ENCODE data around the gene SLC20A1.
"Not testable (repeated sequence)": the region's sequence is repeated elsewhere in the genome, so short reads cannot be mapped to it uniquely, and the experiment has no call there.

The SLC20A1 gene

GRCh38 chr2:112646791-112647689 lies 1.3 kb downstream of the SLC20A1 start:
- no peak for DNase-seq

- no peak for DNase-seq
Measured at GRCh38 chr2:112648081-112648480, 2.3 kb downstream of the SLC20A1 start.

GRCh38 chr2:112656679-112657078 lies 10.9 kb downstream of the SLC20A1 start:
- DNase-seq = no peak

GRCh38 chr2:112658301-112658700 lies 12.6 kb downstream of the SLC20A1 start:
- no peak for DNase-seq

GRCh38 chr2:112658839-112659667 lies 13.3 kb downstream of the SLC20A1 start:
- no peak for DNase-seq

- DNase-seq = no peak
Measured at GRCh38 chr2:112660138-112660537, 14.4 kb downstream of the SLC20A1 start.

- DNase-seq = no peak
Measured at GRCh38 chr2:112661656-112662305, 16.0 kb downstream of the SLC20A1 start.

GRCh38 chr2:112662704-112663103 lies 17.0 kb downstream of the SLC20A1 start:
- DNase-seq = no peak

GRCh38 chr2:112664689-112665088 lies 18.9 kb downstream of the SLC20A1 start:
- DNase-seq = no peak

- DNase-seq = no peak
Measured at GRCh38 chr2:112665113-112665780, 19.5 kb downstream of the SLC20A1 start.

- DNase-seq = no peak
Measured at GRCh38 chr2:112666761-112667122, 21.0 kb downstream of the SLC20A1 start.

- DNase-seq = not testable (repeated sequence)
Measured at GRCh38 chr2:112667540-112667939, 21.8 kb downstream of the SLC20A1 start.

GRCh38 chr2:112669667-112670066 lies 23.9 kb downstream of the SLC20A1 start:
- DNase-seq = no peak

GRCh38 chr2:112670252-112671022 lies 24.7 kb downstream of the SLC20A1 start:
- no peak for DNase-seq

GRCh38 chr2:112671801-112672200 lies 26.1 kb downstream of the SLC20A1 start:
- DNase-seq = no peak

GRCh38 chr2:112673008-112673407 lies 27.3 kb downstream of the SLC20A1 start:
- no peak for DNase-seq

- DNase-seq = no peak
Measured at GRCh38 chr2:112674229-112674628, 28.5 kb downstream of the SLC20A1 start.

GRCh38 chr2:112679484-112679883 lies 33.7 kb downstream of the SLC20A1 start:
- no peak for DNase-seq

- no peak for DNase-seq
Measured at GRCh38 chr2:112680666-112681101, 34.9 kb downstream of the SLC20A1 start.

- no peak for DNase-seq
Measured at GRCh38 chr2:112682101-112682500, 36.4 kb downstream of the SLC20A1 start.

- DNase-seq = no peak
Measured at GRCh38 chr2:112683550-112684414, 38.0 kb downstream of the SLC20A1 start.
